MCF 10A (cell line): ENCODE data around the gene RAD51D. TPM values are rescaled to one million over a fixed set of nuclear protein-coding genes. Genes with fewer than 3 reads are reported as not detected.

Source experiments
- BruUV-seq: library from RNA; stranded (reverse); fragments of 400-500 nt; replicated peaks from 2 replicates; lab custom pipeline; 2021; lab: Mats Ljungman, UMichigan
- CTCF ChIA-PET: fragments of 300-600 bp; sonication (Branson Sonifier 250); formaldehyde crosslinking; extraction: SDS; loops from one replicate; lab custom pipeline; 2021; ENCODE audit warnings: antibody characterized with exemption, inconsistent platforms; lab: Yijun Ruan, JAX
- POLR2A ChIA-PET: fragments of 300-600, 350-650 bp; sonication (Branson Sonifier 250); formaldehyde crosslinking; extraction: SDS; loops from one replicate; lab custom pipeline; 2020; ENCODE audit warnings: antibody characterized with exemption, inconsistent platforms; lab: Yijun Ruan, JAX
- DNase-seq: peaks from one replicate; pipeline ENCODE4 v3.0.0-alpha.2; 2018; ENCODE audit not compliant: unreplicated experiment
- H3K27ac Mint-ChIP-seq: one replicate; pipeline ENCODE4 v1.8.0; 2022; ENCODE audit warnings: mild to moderate bottlenecking, low read depth, mixed read lengths; ENCODE audit not compliant: unreplicated experiment
- H3K27me3 Mint-ChIP-seq: one replicate; pipeline ENCODE4 v1.8.0; 2022; ENCODE audit warnings: mixed read lengths; ENCODE audit not compliant: insufficient read depth, unreplicated experiment
- H3K36me3 Mint-ChIP-seq: one replicate; pipeline ENCODE4 v1.8.0; 2022; ENCODE audit warnings: mild to moderate bottlenecking, moderate library complexity, mixed read lengths; ENCODE audit not compliant: insufficient read depth, unreplicated experiment
- H3K4me1 Mint-ChIP-seq: one replicate; pipeline ENCODE4 v1.8.0; 2022; ENCODE audit warnings: mixed read lengths; ENCODE audit not compliant: insufficient read depth, unreplicated experiment
- H3K4me3 Mint-ChIP-seq: one replicate; pipeline ENCODE4 v1.8.0; 2022; ENCODE audit warnings: mild to moderate bottlenecking, moderate library complexity, mixed read lengths; ENCODE audit not compliant: unreplicated experiment
- H3K9me3 Mint-ChIP-seq: one replicate; pipeline ENCODE4 v1.8.0; 2022; ENCODE audit warnings: mixed read lengths; ENCODE audit not compliant: unreplicated experiment
- intact Hi-C: fragments of 100-400 bp; cut with micrococcal nuclease; formaldehyde crosslinking; loops from 2 replicates; pipeline ENCODE4 v1.14.1; 2022
- total RNA-seq: library from RNA; stranded (reverse); gene quantifications from 2 replicates; pipeline ENCODE4 v1.2.3, GENCODE V29; 2022
- TF ChIP-seq, protein P1 (sequence below): fragments of 200-600 bp; IDR thresholded peaks from one replicate; pipeline ENCODE4 v1.8.0; 2022; ENCODE audit warnings: antibody characterized with exemption, mild to moderate bottlenecking; ENCODE audit not compliant: unreplicated experiment

RAD51D gene
- total RNA-seq, 1 experiment from 2014 or later = 13.0 TPM

DNA sequence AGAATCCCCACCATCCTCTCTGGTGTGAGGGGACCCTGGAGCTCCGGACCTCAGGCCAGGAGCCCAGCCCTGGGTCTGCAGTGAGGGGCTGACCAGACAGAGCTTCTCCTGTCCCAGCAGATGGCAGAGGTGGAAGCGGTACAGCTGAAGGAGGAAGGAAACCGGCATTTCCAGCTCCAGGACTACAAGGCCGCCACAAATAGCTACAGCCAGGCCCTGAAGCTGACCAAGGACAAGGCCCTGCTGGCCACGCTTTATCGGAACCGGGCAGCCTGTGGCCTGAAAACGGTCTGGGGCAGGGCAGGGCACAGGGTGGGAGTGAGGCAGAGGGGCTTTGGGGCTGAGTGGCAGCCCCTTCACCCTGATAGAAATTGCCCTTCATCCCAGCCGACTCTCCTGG lies 28.5 kb upstream of the RAD51D start:
- peaks cover 5% of the 10 kb centered on the region for H3K36me3 Mint-ChIP-seq
- H3K27ac Mint-ChIP-seq = no peak overlapping the region
- intact Hi-C loops = no loop called here
- TF ChIP-seq, protein P1, sequence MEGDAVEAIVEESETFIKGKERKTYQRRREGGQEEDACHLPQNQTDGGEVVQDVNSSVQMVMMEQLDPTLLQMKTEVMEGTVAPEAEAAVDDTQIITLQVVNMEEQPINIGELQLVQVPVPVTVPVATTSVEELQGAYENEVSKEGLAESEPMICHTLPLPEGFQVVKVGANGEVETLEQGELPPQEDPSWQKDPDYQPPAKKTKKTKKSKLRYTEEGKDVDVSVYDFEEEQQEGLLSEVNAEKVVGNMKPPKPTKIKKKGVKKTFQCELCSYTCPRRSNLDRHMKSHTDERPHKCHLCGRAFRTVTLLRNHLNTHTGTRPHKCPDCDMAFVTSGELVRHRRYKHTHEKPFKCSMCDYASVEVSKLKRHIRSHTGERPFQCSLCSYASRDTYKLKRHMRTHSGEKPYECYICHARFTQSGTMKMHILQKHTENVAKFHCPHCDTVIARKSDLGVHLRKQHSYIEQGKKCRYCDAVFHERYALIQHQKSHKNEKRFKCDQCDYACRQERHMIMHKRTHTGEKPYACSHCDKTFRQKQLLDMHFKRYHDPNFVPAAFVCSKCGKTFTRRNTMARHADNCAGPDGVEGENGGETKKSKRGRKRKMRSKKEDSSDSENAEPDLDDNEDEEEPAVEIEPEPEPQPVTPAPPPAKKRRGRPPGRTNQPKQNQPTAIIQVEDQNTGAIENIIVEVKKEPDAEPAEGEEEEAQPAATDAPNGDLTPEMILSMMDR = no peak
- ChIA-PET POLR2A (no interaction called here), CTCF (interaction anchor here (0.6 to 1.9 kb wide), 3 partner anchors 27 to 390 kb away, joined by 3 to 6 read pairs (median 4); partner anchors contain the start of gene FNDC8)
- peaks cover 4% of the 10 kb centered on the region for H3K4me1 Mint-ChIP-seq
- H3K4me3 Mint-ChIP-seq = no peak overlapping the region
- no peak for DNase-seq
- no peaks in the 10 kb centered on the region for H3K27me3 Mint-ChIP-seq
- H3K9me3 Mint-ChIP-seq = no peaks in the 10 kb centered on the region
- BruUV-seq = no TSS peak

DNA sequence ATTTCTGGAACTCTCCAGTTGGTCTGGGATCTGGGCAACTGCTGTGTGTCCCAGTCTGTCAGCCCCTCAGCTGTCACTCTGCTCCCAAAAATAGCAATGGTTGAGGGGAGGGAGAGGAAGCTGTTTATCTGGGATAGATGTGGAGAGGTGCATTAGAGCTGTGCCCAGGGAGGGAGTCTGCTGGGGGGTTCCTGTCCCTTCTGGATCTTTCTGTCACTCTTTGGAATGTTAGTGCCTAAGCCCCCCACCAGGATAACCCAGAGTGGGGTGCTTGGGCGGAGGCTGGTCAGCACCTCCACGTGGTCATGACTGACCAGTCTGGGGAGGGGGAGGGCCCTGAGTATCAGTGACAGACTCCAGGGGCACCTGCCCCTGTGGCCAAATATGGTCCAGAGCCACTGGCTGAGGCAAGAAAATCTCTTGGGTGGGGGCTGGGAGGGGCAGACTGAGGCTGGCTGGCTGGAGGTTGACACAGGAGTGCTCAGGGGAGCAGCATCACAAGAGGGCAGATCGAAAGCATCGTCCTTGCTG lies 27.8 kb upstream of the RAD51D start, which contains the start of gene UNC45B:
Gene UNC45B (plus strand): TSS at position 443 of the 531 bp plus-strand sequence. CDS start 447 bp downstream, outside the sequence.
- POLR2A ChIA-PET = interaction anchor here (0.7 kb wide), 1 partner anchor 9 kb away, joined by 4 read pairs; no protein-coding TSS in a partner anchor
- BruUV-seq = no TSS peak
- Mint-ChIP-seq H3K4me1 (peaks cover 4% of the 10 kb centered on the region), H3K4me3 (no peak within 1 kb of the TSS), H3K36me3 (peaks cover 5% of the 10 kb centered on the region), H3K27me3 (no peaks in the 10 kb centered on the region), H3K9me3 (no peaks in the 10 kb centered on the region), H3K27ac (no peak within 1 kb of the TSS)
- CTCF ChIA-PET = interaction anchor here (0.6 to 1.9 kb wide), 5 partner anchors 26 to 1866 kb away, joined by 3 to 6 read pairs (median 3); partner anchors contain the start of gene FNDC8
- intact Hi-C loops = no loop called here
- TF ChIP-seq, protein P1 = no peak
- no peak for DNase-seq

DNA sequence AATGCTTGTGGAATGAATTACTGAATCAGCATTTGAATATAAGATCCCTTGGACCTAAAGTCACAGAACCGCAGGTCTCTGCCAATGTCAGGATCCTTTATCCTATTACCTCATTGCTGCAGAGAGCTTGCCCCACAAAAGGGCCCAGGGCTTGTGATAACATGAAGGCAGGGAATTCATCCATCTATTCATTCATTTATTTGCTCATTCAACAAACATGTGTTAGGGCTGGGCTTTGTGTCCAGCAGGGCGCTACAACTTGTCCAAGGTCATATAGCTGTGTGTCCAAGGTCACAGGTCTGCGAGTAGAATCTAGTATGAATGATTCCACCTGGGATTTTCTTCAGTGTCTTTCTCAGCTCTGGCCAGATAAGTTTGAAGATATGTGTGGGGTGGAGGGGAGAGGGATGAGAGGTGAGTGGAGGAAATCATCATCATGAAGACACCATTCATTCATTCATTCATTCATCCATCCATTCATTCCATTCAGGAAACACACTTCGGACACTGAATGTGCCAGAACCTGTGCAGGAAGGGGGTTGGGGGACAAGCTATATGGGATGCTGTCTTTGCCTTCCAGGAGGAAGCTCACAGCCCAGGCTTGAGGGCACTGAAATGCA lies 26.7 kb upstream of the RAD51D start:
- no peak for DNase-seq
- no TSS peak for BruUV-seq
- Mint-ChIP-seq H3K36me3 (peaks cover 5% of the 10 kb centered on the region), H3K9me3 (no peaks in the 10 kb centered on the region), H3K27ac (no peak overlapping the region), H3K27me3 (no peaks in the 10 kb centered on the region), H3K4me1 (peaks cover 4% of the 10 kb centered on the region), H3K4me3 (no peak overlapping the region)
- TF ChIP-seq, protein P1 = no peak
- intact Hi-C loops = no loop called here
- ChIA-PET POLR2A (interaction anchor here (0.6 kb wide), 1 partner anchor 602 kb away, joined by 3 read pairs; no protein-coding TSS in a partner anchor), CTCF (interaction anchor here (0.6 to 0.7 kb wide), 2 partner anchors 627 to 946 kb away, joined by 3 read pairs; no protein-coding TSS in a partner anchor)

DNA sequence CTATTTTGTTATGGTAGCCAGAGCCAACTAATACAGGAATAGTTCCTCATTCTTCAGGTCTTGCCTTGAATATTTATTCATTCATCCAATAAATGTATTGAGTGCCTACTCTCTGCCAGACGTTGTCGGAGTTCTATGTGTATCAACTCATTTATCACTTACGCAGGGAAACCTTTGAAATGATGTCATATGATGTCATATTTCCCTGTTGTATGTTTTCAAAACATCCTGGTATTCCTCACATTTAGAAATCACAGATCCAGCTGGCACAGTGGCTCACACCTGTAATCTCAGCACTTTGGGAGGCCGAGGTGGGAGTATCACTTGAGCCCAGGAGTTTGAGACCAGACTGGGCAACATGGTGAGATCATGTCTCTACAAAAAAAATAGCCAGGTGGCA lies 25.2 kb upstream of the RAD51D start:
- Mint-ChIP-seq H3K36me3 (peaks cover 5% of the 10 kb centered on the region), H3K4me3 (no peak overlapping the region), H3K4me1 (peaks cover 4% of the 10 kb centered on the region), H3K9me3 (no peaks in the 10 kb centered on the region), H3K27ac (no peak overlapping the region), H3K27me3 (no peaks in the 10 kb centered on the region)
- BruUV-seq = no TSS peak
- CTCF ChIA-PET = interaction anchor here (0.6 kb wide), 1 partner anchor 92 kb away, joined by 3 read pairs; no protein-coding TSS in a partner anchor
- POLR2A ChIA-PET = interaction anchor here (1.0 kb wide), 1 partner anchor 98 kb away, joined by 4 read pairs; the partner anchor contains the start of gene SLFN5
- TF ChIP-seq, protein P1 = no peak
- no peak for DNase-seq
- intact Hi-C loops = no loop called here
